ENCODE data around the gene KIF6.

DNA sequence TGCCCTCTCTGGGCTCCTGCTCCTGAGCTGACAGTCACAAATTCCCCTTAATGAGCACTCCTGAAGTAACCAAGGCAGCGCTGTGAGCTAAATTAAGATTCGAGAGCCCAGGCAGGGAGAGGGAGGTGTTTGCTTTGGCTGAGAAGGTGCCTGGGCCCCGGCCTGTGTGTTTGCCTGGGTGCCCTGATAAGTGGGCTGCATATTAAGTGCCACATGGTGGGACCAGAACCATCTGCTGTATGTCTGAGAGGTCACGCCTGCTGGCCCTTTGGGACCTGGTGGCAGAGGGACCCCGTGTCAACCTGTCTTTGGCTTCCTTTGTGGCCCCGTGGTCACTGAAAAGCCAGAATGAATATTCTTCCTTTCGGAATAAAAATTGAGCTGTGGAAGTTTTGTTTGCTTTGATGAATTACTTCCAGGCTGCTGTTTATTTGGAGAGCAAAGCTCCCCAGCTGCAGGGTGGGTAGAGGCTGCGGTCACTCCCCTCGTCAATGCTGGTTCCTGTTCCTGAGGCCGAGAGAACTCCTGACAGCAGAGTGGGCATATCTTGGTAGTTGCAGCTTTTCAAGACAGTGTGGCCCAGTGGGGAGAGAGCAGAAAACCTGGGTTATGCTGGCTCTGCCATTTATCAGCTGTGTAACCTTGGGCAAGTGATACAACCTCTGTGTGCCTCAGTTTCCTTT is 385.2 kb downstream of the KIF6 start:
- TF ChIP-seq, protein P1, sequence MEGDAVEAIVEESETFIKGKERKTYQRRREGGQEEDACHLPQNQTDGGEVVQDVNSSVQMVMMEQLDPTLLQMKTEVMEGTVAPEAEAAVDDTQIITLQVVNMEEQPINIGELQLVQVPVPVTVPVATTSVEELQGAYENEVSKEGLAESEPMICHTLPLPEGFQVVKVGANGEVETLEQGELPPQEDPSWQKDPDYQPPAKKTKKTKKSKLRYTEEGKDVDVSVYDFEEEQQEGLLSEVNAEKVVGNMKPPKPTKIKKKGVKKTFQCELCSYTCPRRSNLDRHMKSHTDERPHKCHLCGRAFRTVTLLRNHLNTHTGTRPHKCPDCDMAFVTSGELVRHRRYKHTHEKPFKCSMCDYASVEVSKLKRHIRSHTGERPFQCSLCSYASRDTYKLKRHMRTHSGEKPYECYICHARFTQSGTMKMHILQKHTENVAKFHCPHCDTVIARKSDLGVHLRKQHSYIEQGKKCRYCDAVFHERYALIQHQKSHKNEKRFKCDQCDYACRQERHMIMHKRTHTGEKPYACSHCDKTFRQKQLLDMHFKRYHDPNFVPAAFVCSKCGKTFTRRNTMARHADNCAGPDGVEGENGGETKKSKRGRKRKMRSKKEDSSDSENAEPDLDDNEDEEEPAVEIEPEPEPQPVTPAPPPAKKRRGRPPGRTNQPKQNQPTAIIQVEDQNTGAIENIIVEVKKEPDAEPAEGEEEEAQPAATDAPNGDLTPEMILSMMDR (IDR thresholded peaks at IDR 0.05) = no peak
- TF ChIP-seq EZH2phosphoT487 (IDR thresholded peaks at IDR 0.05) = no peak

All from neural progenitor cell (in vitro differentiated cells).